GM19025 (cell line): ENCODE results near the gene GPSM3.
"Not testable (repeated sequence)": the region's sequence is repeated elsewhere in the genome, so short reads cannot be mapped to it uniquely, and the experiment has no call there.

Source experiments
- ATAC-seq: cut with Tn5 transposase; IDR thresholded peaks from one replicate; pipeline ENCODE4 v1.9.1; 2021; ENCODE audit warnings: mild to moderate bottlenecking, low read depth, moderate library complexity; ENCODE audit not compliant: unreplicated experiment

The GPSM3 gene

GRCh38 chr6:32192608-32193039 lies at the start of gene GPSM3:
TSS of gene GPSM3 (minus strand) at chr6:32192643. CDS start at chr6:32192513, 130 bp downstream.
- no peak for ATAC-seq

- no peak for ATAC-seq
These were observed 48.2 kb upstream of the GPSM3 start for GRCh38 chr6:32240686-32241085.

- ATAC-seq: no peak
These were observed 47.0 kb upstream of the GPSM3 start for GRCh38 chr6:32239462-32239861.

GRCh38 chr6:32234934-32235333 lies 42.5 kb upstream of the GPSM3 start:
- ATAC-seq: no peak

GRCh38 chr6:32226434-32226833 lies 34.0 kb upstream of the GPSM3 start:
- ATAC-seq: no peak

GRCh38 chr6:32224696-32225095 lies 32.3 kb upstream of the GPSM3 start:
- ATAC-seq: peak; percentile 58

GRCh38 chr6:32223258-32224235 lies 31.1 kb upstream of the GPSM3 start, which contains the start of gene NOTCH4:
TSS of gene NOTCH4 (minus strand) at chr6:32224067. CDS start at chr6:32223928, 139 bp downstream.
- no peak for ATAC-seq

GRCh38 chr6:32222333-32223230 lies 30.1 kb upstream of the GPSM3 start:
- ATAC-seq: no peak

GRCh38 chr6:32220021-32220420 lies 27.6 kb upstream of the GPSM3 start:
- no peak for ATAC-seq

- no peak for ATAC-seq
These were observed 25.7 kb upstream of the GPSM3 start for GRCh38 chr6:32218167-32218566.

GRCh38 chr6:32216998-32217397 lies 24.6 kb upstream of the GPSM3 start:
- no peak for ATAC-seq

GRCh38 chr6:32216285-32216684 lies 23.8 kb upstream of the GPSM3 start:
- ATAC-seq: no peak

- ATAC-seq: no peak
These were observed 23.2 kb upstream of the GPSM3 start for GRCh38 chr6:32215617-32216016.

GRCh38 chr6:32214126-32214525 lies 21.7 kb upstream of the GPSM3 start:
- no peak for ATAC-seq

GRCh38 chr6:32213649-32214048 lies 21.2 kb upstream of the GPSM3 start:
- no peak for ATAC-seq

- ATAC-seq: no peak
These were observed 19.8 kb upstream of the GPSM3 start for GRCh38 chr6:32212076-32212760.

GRCh38 chr6:32211432-32211831 lies 19.0 kb upstream of the GPSM3 start:
- not testable (repeated sequence) for ATAC-seq

GRCh38 chr6:32210191-32210601 lies 17.8 kb upstream of the GPSM3 start:
- ATAC-seq: no peak

- no peak for ATAC-seq
These were observed 16.6 kb upstream of the GPSM3 start for GRCh38 chr6:32208996-32209395.

- no peak for ATAC-seq
These were observed 11.8 kb upstream of the GPSM3 start for GRCh38 chr6:32204268-32204715.
